Neuronal stem cell (in vitro differentiated cells): ENCODE measurements around the gene TSPOAP1.

Experiments used
- DNase-seq: peaks from one replicate; pipeline ENCODE4 v3.0.0-alpha.2; 2013; ENCODE audit warnings: low spot score
- H2AFZ ChIP-seq: one replicate; pipeline ENCODE4 v1.6.1; 2013; ENCODE audit warnings: mild to moderate bottlenecking, low read length, inconsistent platforms
- H2AK5ac ChIP-seq: 2 replicates; pipeline ENCODE4 v1.6.1; 2013; ENCODE audit warnings: low read depth, mild to moderate bottlenecking, inconsistent platforms, low read length, moderate library complexity, mixed read lengths
- H2BK120ac ChIP-seq: 2 replicates; pipeline ENCODE4 v1.6.1; 2013; ENCODE audit warnings: low read depth, mild to moderate bottlenecking, inconsistent platforms, low read length, moderate library complexity, mixed read lengths
- H2BK12ac ChIP-seq: one replicate; pipeline ENCODE4 v1.6.1; 2013; ENCODE audit warnings: low read length, inconsistent platforms
- H2BK15ac ChIP-seq: 2 replicates; pipeline ENCODE4 v1.6.1; 2013; ENCODE audit warnings: mild to moderate bottlenecking, low read length, inconsistent platforms, mixed read lengths
- H2BK5ac ChIP-seq: one replicate; pipeline ENCODE4 v1.6.1; 2013; ENCODE audit warnings: inconsistent platforms, mild to moderate bottlenecking, low read length, moderate library complexity
- H3K14ac ChIP-seq: one replicate; pipeline ENCODE4 v1.6.1; 2013; ENCODE audit warnings: low read length, inconsistent platforms
- H3K18ac ChIP-seq: 2 replicates; pipeline ENCODE4 v1.6.1; 2013; ENCODE audit warnings: low read length, inconsistent platforms
- H3K23ac ChIP-seq: 2 replicates; pipeline ENCODE4 v1.6.1; 2013; ENCODE audit warnings: low read depth, mild to moderate bottlenecking, mixed read lengths, low read length, inconsistent platforms; ENCODE audit not compliant: poor library complexity
- H3K27ac ChIP-seq: replicated peaks from 3 replicates; pipeline ENCODE4 v1.5.1; 2013; ENCODE audit warnings: low read length, inconsistent platforms
- H3K27me3 ChIP-seq, 3 experiments: 2 replicates each; pipeline ENCODE4 v1.6.1; 2013; ENCODE audit warnings: low read length in 3 of 3, mild to moderate bottlenecking in 2 of 3, inconsistent platforms in 1 of 3, low read depth in 1 of 3, mixed read lengths in 1 of 3, moderate library complexity in 1 of 3; ENCODE audit not compliant: control insufficient read depth in 3 of 3, insufficient read depth in 3 of 3
- H3K36me3 ChIP-seq, 2 donors: replicated peaks in 1 of 2; 2 replicates each; pipeline ENCODE4 v1.6.1; 2013; ENCODE audit warnings: low read length in 2 of 2; ENCODE audit not compliant: control insufficient read depth in 2 of 2, insufficient read depth in 2 of 2
- H3K4ac ChIP-seq: 2 replicates; pipeline ENCODE4 v1.6.1; 2013; ENCODE audit warnings: inconsistent platforms, mild to moderate bottlenecking, low read length, moderate library complexity
- H3K4me1 ChIP-seq, 2 donors: 1 replicate in 1 of 2; 2 replicates in 1 of 2; pipeline ENCODE4 v1.6.1; 2013; ENCODE audit warnings: low read length in 2 of 2, low read depth in 1 of 2; ENCODE audit not compliant: control insufficient read depth in 2 of 2, insufficient read depth in 1 of 2
- H3K4me2 ChIP-seq: one replicate; pipeline ENCODE4 v1.6.1; 2013; ENCODE audit warnings: mild to moderate bottlenecking, low read length, inconsistent platforms; ENCODE audit not compliant: insufficient read depth, poor library complexity, severe bottlenecking
- H3K4me3 ChIP-seq, 2 donors: 2 replicates each; pipeline ENCODE4 v1.5.1; 2013; ENCODE audit warnings: low read length in 2 of 2, mild to moderate bottlenecking in 2 of 2, inconsistent platforms in 1 of 2, moderate library complexity in 1 of 2
- H3K79me1 ChIP-seq: one replicate; pipeline ENCODE4 v1.6.1; 2013; ENCODE audit warnings: low read depth, mild to moderate bottlenecking, inconsistent platforms, low read length, moderate library complexity
- H3K9ac ChIP-seq: one replicate; pipeline ENCODE4 v1.6.1; 2013; ENCODE audit warnings: mild to moderate bottlenecking, low read depth, low read length, inconsistent platforms; ENCODE audit not compliant: poor library complexity
- H3K9me3 ChIP-seq, 2 donors: replicated peaks in 1 of 2; 2 replicates each; pipeline versions ENCODE3 to v1.6.1; 2013; ENCODE audit warnings: low read length in 2 of 2, mild to moderate bottlenecking in 2 of 2, inconsistent platforms in 1 of 2, low read depth in 1 of 2, mixed read lengths in 1 of 2, moderate library complexity in 1 of 2; ENCODE audit not compliant: control insufficient read depth in 2 of 2, insufficient read depth in 1 of 2
- H4K8ac ChIP-seq: one replicate; pipeline ENCODE4 v1.6.1; 2013; ENCODE audit warnings: low read depth, mild to moderate bottlenecking, inconsistent platforms, low read length, moderate library complexity
- H4K91ac ChIP-seq: one replicate; pipeline ENCODE4 v1.6.1; 2013; ENCODE audit warnings: low read length, low read depth, mild to moderate bottlenecking, inconsistent platforms; ENCODE audit not compliant: poor library complexity
- WGBS, 2 donors: extraction: QIAGEN DNeasy Blood & Tissue Kit; methylation state at CpG; one replicate each; pipeline ENCODE4 v1.1.7; 2013; ENCODE audit warnings: missing lambda C conversion rate in 2 of 2, mixed read lengths in 1 of 2; ENCODE audit not compliant: insufficient read length in 2 of 2, insufficient replicate concordance in 1 of 2; ENCODE audit errors: extremely low coverage in 2 of 2; 5-methylcytosine and 5-hydroxymethylcytosine counted together

Gene TSPOAP1

GRCh38 chr17:58368860-58369213 lies 40.2 kb upstream of the TSPOAP1 start:
- H2BK12ac ChIP-seq: no peak overlapping the region
- peaks cover 0 to 6% (median 0%) of the 10 kb centered on the region in 3 experiments for H3K27me3 ChIP-seq
- no peak overlapping the region for H4K91ac ChIP-seq
- no peak overlapping the region for H2BK15ac ChIP-seq
- H2BK120ac ChIP-seq: no peak overlapping the region
- no peaks in the 10 kb centered on the region for H3K79me1 ChIP-seq
- no peak overlapping the region for H3K18ac ChIP-seq
- H3K14ac ChIP-seq: no peak overlapping the region
- H2AFZ ChIP-seq: no peak overlapping the region
- H2BK5ac ChIP-seq: no peak overlapping the region
- H3K9me3 ChIP-seq: no peaks in the 10 kb centered on the region
- H3K23ac ChIP-seq: no peak overlapping the region
- no peak overlapping the region for H3K4me2 ChIP-seq
- H3K4ac ChIP-seq: no peak overlapping the region
- no peak overlapping the region for H3K27ac ChIP-seq
- no peak overlapping the region for H4K8ac ChIP-seq
- H3K9ac ChIP-seq: no peak overlapping the region
- no peak overlapping the region for H3K4me3 ChIP-seq
- H3K36me3 ChIP-seq: no peaks in the 10 kb centered on the region
- H3K4me1 ChIP-seq: peaks cover 7 to 17% of the 10 kb centered on the region in 2 donors
- DNase-seq: no peak
- no CpG with 5 or more reads among the region's 3 CpGs for WGBS, 2 donors
- no peak overlapping the region for H2AK5ac ChIP-seq

- Histone ChIP-seq H3K9me3 (no peaks in the 10 kb centered on the region), H3K4me1 (peaks cover 7 to 17% of the 10 kb centered on the region in 2 donors), H2BK15ac (no peak overlapping the region), H3K79me1 (no peaks in the 10 kb centered on the region), H3K18ac (no peak overlapping the region), H4K8ac (no peak overlapping the region), H3K4me2 (no peak overlapping the region), H3K4me3 (no peak overlapping the region), H3K36me3 (no peaks in the 10 kb centered on the region), H2BK120ac (no peak overlapping the region), H3K27me3 (peaks cover 0 to 6% (median 0%) of the 10 kb centered on the region in 3 experiments), H3K9ac (no peak overlapping the region), H3K4ac (no peak overlapping the region), H2AFZ (no peak overlapping the region), H4K91ac (no peak overlapping the region), H3K23ac (no peak overlapping the region), H2AK5ac (no peak overlapping the region), H3K27ac (no peak overlapping the region), H2BK12ac (no peak overlapping the region), H3K14ac (no peak overlapping the region), H2BK5ac (no peak overlapping the region)
- WGBS, 2 donors: no CpG with 5 or more reads among the region's 3 CpGs
- DNase-seq: no peak
These were observed 38.9 kb upstream of the TSPOAP1 start for GRCh38 chr17:58367461-58367860.

- Histone ChIP-seq H3K36me3 (no peaks in the 10 kb centered on the region), H3K9me3 (no peaks in the 10 kb centered on the region), H2BK12ac (no peak overlapping the region), H4K91ac (no peak overlapping the region), H3K27me3 (peaks cover 0 to 6% (median 0%) of the 10 kb centered on the region in 3 experiments), H3K23ac (no peak overlapping the region), H2BK15ac (no peak overlapping the region), H2BK120ac (no peak overlapping the region), H3K4me3 (no peak overlapping the region), H3K4me1 (peaks cover 7 to 14% of the 10 kb centered on the region in 2 donors), H4K8ac (no peak overlapping the region), H2BK5ac (no peak overlapping the region), H3K79me1 (no peaks in the 10 kb centered on the region), H3K18ac (no peak overlapping the region), H3K27ac (no peak overlapping the region), H3K14ac (no peak overlapping the region), H3K4me2 (no peak overlapping the region), H2AFZ (peak overlapping the region; percentile 43), H2AK5ac (no peak overlapping the region), H3K4ac (no peak overlapping the region), H3K9ac (no peak overlapping the region)
- no CpG with 5 or more reads among the region's 5 CpGs for WGBS, 2 donors
- no peak for DNase-seq
These were observed 37.5 kb upstream of the TSPOAP1 start for GRCh38 chr17:58365980-58366595.

GRCh38 chr17:58365185-58365979 lies 36.8 kb upstream of the TSPOAP1 start:
- no peak overlapping the region for H3K4me3 ChIP-seq
- H2BK5ac ChIP-seq: no peak overlapping the region
- H3K27ac ChIP-seq: no peak overlapping the region
- no peak overlapping the region for H3K4me2 ChIP-seq
- H2AFZ ChIP-seq: peak overlapping the region; percentile 80
- H3K4ac ChIP-seq: no peak overlapping the region
- H3K4me1 ChIP-seq: peaks cover 7 to 14% of the 10 kb centered on the region in 2 donors
- H4K91ac ChIP-seq: no peak overlapping the region
- no peak for DNase-seq
- no peaks in the 10 kb centered on the region for H3K36me3 ChIP-seq
- no peak overlapping the region for H4K8ac ChIP-seq
- no peaks in the 10 kb centered on the region for H3K79me1 ChIP-seq
- peaks cover 0 to 6% (median 0%) of the 10 kb centered on the region in 3 experiments for H3K27me3 ChIP-seq
- H3K9me3 ChIP-seq: no peaks in the 10 kb centered on the region
- H3K9ac ChIP-seq: no peak overlapping the region
- no peak overlapping the region for H3K23ac ChIP-seq
- no peak overlapping the region for H2BK12ac ChIP-seq
- H2BK15ac ChIP-seq: no peak overlapping the region
- no peak overlapping the region for H2AK5ac ChIP-seq
- peak overlapping the region; percentile 27 for H3K18ac ChIP-seq
- H2BK120ac ChIP-seq: no peak overlapping the region
- H3K14ac ChIP-seq: no peak overlapping the region
